CD4-positive, alpha-beta memory T cell (primary cell): ENCODE results near the gene CCDC181. TPM values are rescaled to one million over a fixed set of nuclear protein-coding genes. Genes with fewer than 3 reads are reported as not detected.
"Not testable (repeated sequence)": the region's sequence is repeated elsewhere in the genome, so short reads cannot be mapped to it uniquely, and the experiment has no call there.

Experiments
- CTCF ChIA-PET: fragments of 350-600 bp; sonication (Branson Sonifier 250); formaldehyde crosslinking; loops from one replicate; lab custom pipeline; 2021; ENCODE audit warnings: inconsistent platforms; ENCODE audit not compliant: partially characterized antibody; lab: Charles Lee
- POLR2A ChIA-PET: fragments of 350-600 bp; sonication (Branson Sonifier 250); formaldehyde crosslinking; loops from one replicate; lab custom pipeline; 2021; ENCODE audit not compliant: partially characterized antibody; lab: Charles Lee
- DNase-seq, 5 donors: peaks; one replicate each; pipeline versions ENCODE4 v3.0.0 to v3.0.0-alpha.2; 2020 to 2022; ENCODE audit warnings: mixed read lengths in 1 of 5
- H3K27ac ChIP-seq: one replicate; pipeline ENCODE4 v1.7.0; 2013; ENCODE audit warnings: low read depth, low read length
- H3K27me3 ChIP-seq: 2 replicates; pipeline ENCODE4 v1.7.0; 2013; ENCODE audit warnings: mild to moderate bottlenecking, low read length, moderate library complexity; ENCODE audit not compliant: insufficient read depth
- H3K36me3 ChIP-seq: 2 replicates; pipeline ENCODE4 v1.7.0; 2013; ENCODE audit warnings: mild to moderate bottlenecking, low read length, moderate library complexity; ENCODE audit not compliant: insufficient read depth
- H3K4me1 ChIP-seq: 2 replicates; pipeline ENCODE4 v1.7.0; 2013; ENCODE audit warnings: mild to moderate bottlenecking, low read length, moderate library complexity; ENCODE audit not compliant: insufficient read depth
- H3K4me3 ChIP-seq, 2 donors: one replicate each; pipeline ENCODE4 v1.7.0; 2013; ENCODE audit warnings: low read length in 2 of 2, mild to moderate bottlenecking in 1 of 2
- H3K9me3 ChIP-seq, 2 donors: one replicate each; pipeline ENCODE4 v1.7.0; 2013; ENCODE audit warnings: low read length in 2 of 2, control low read depth in 1 of 2; ENCODE audit not compliant: control insufficient read depth in 1 of 2
- H3K27ac Mint-ChIP-seq, 7 donors: one replicate each; pipeline ENCODE4 v1.8.0; 2020 to 2021; ENCODE audit warnings: mixed read lengths in 7 of 7, mild to moderate bottlenecking in 6 of 7, inconsistent platforms in 3 of 7, moderate library complexity in 3 of 7
- H3K27me3 Mint-ChIP-seq, 2 donors: one replicate each; pipeline ENCODE4 v1.8.0; 2020 to 2021; ENCODE audit warnings: mixed read lengths in 2 of 2
- H3K36me3 Mint-ChIP-seq, 2 donors: one replicate each; pipeline ENCODE4 v1.8.0; 2020 to 2021; ENCODE audit warnings: mixed read lengths in 2 of 2, inconsistent platforms in 1 of 2, mild to moderate bottlenecking in 1 of 2
- H3K4me1 Mint-ChIP-seq, 4 donors: one replicate each; pipeline ENCODE4 v1.8.0; 2020 to 2021; ENCODE audit warnings: mixed read lengths in 4 of 4, mild to moderate bottlenecking in 1 of 4
- H3K4me3 Mint-ChIP-seq, 8 donors: one replicate each; pipeline ENCODE4 v1.8.0; 2020 to 2021; ENCODE audit warnings: mixed read lengths in 8 of 8, mild to moderate bottlenecking in 7 of 8, moderate library complexity in 6 of 8, inconsistent platforms in 3 of 8
- H3K9me3 Mint-ChIP-seq, 8 donors: one replicate each; pipeline ENCODE4 v1.8.0; 2020 to 2021; ENCODE audit warnings: mixed read lengths in 8 of 8, mild to moderate bottlenecking in 5 of 8, inconsistent platforms in 3 of 8, moderate library complexity in 1 of 8
- intact Hi-C: fragments of 100-400 bp; cut with micrococcal nuclease; formaldehyde crosslinking; loops from one replicate; pipeline ENCODE4 v1.15.1; 2023
- polyA plus RNA-seq, 2 donors: library from polyadenylated mRNA; unstranded; fragments of 300-500 nt; fragmentation: Illumina TruSeq; gene quantifications; one replicate each; pipeline ENCODE4 v1.2.3, GENCODE V29; 2021
- total RNA-seq, 2 experiments: library from RNA; stranded (reverse); gene quantifications; one replicate each; pipeline ENCODE4 v1.2.3, GENCODE V29; 2021

The CCDC181 gene
- total and polyA plus RNA-seq, 4 experiments from 2014 or later: 0.17 TPM; not detected in 3

GRCh38 chr1:169408340-169408739 is 18.9 kb downstream of the CCDC181 start:
- H3K9me3 ChIP-seq, H3K27me3 ChIP-seq, H3K27ac ChIP-seq, H3K4me1 ChIP-seq, POLR2A ChIA-PET, H3K27me3 Mint-ChIP-seq, CTCF ChIA-PET, intact Hi-C loops, DNase-seq, H3K36me3 ChIP-seq, H3K4me1 Mint-ChIP-seq, H3K4me3 Mint-ChIP-seq, H3K36me3 Mint-ChIP-seq, H3K4me3 ChIP-seq: not testable (repeated sequence)
- Mint-ChIP-seq H3K9me3 (peaks cover 2 to 95% (median 71%) of the 10 kb centered on the region in 8 donors), H3K27ac (peak overlapping the region in 1 of 7 donors; percentile 50)

- H3K27me3 ChIP-seq, CTCF ChIA-PET, H3K4me1 ChIP-seq, H3K27me3 Mint-ChIP-seq, intact Hi-C loops, H3K27ac Mint-ChIP-seq, H3K4me3 Mint-ChIP-seq, H3K9me3 ChIP-seq, H3K4me1 Mint-ChIP-seq, H3K4me3 ChIP-seq, POLR2A ChIA-PET, DNase-seq, H3K36me3 ChIP-seq, H3K27ac ChIP-seq: not testable (repeated sequence)
- H3K9me3 Mint-ChIP-seq: peaks cover 0 to 78% (median 64%) of the 10 kb centered on the region in 8 donors
- H3K36me3 Mint-ChIP-seq: peaks cover 5 to 21% of the 10 kb centered on the region in 2 donors
These were observed 24.7 kb downstream of the CCDC181 start for GRCh38 chr1:169402578-169402977.

GRCh38 chr1:169395955-169396354 is 31.3 kb downstream of the CCDC181 start:
- intact Hi-C loops: no loop called here
- no peaks in the 10 kb centered on the region for H3K4me1 Mint-ChIP-seq
- H3K27ac Mint-ChIP-seq: no peak overlapping the region
- Histone ChIP-seq H3K27ac (no peak overlapping the region), H3K27me3 (no peaks in the 10 kb centered on the region), H3K4me1 (no peaks in the 10 kb centered on the region), H3K36me3 (peaks cover 6% of the 10 kb centered on the region), H3K4me3 (no peak overlapping the region), H3K9me3 (no peaks in the 10 kb centered on the region)
- no peaks in the 10 kb centered on the region for H3K27me3 Mint-ChIP-seq
- H3K36me3 Mint-ChIP-seq: peaks cover 44 to 57% of the 10 kb centered on the region in 2 donors
- POLR2A ChIA-PET: no interaction called here
- DNase-seq: no peak
- CTCF ChIA-PET: no interaction called here
- H3K4me3 Mint-ChIP-seq: no peak overlapping the region
- H3K9me3 Mint-ChIP-seq: peaks cover 0 to 20% (median 11%) of the 10 kb centered on the region in 8 donors

GRCh38 chr1:169392406-169392805 is 34.9 kb downstream of the CCDC181 start:
- Histone ChIP-seq H3K27me3 (no peaks in the 10 kb centered on the region), H3K27ac (no peak overlapping the region), H3K36me3 (peaks cover 12% of the 10 kb centered on the region), H3K4me3 (no peak overlapping the region), H3K9me3 (no peaks in the 10 kb centered on the region), H3K4me1 (no peaks in the 10 kb centered on the region)
- intact Hi-C loops: no loop called here
- no peaks in the 10 kb centered on the region for H3K4me1 Mint-ChIP-seq
- ChIA-PET POLR2A (no interaction called here), CTCF (no interaction called here)
- H3K36me3 Mint-ChIP-seq: peaks cover 62 to 71% of the 10 kb centered on the region in 2 donors
- H3K4me3 Mint-ChIP-seq: no peak overlapping the region
- H3K27ac Mint-ChIP-seq: no peak overlapping the region
- H3K27me3 Mint-ChIP-seq: no peaks in the 10 kb centered on the region
- no peak for DNase-seq
- no peaks in the 10 kb centered on the region for H3K9me3 Mint-ChIP-seq

GRCh38 chr1:169390303-169390702 is 37.0 kb downstream of the CCDC181 start:
- Histone ChIP-seq H3K4me3 (no peak overlapping the region), H3K27me3 (no peaks in the 10 kb centered on the region), H3K36me3 (peaks cover 17% of the 10 kb centered on the region), H3K9me3 (no peaks in the 10 kb centered on the region), H3K4me1 (no peaks in the 10 kb centered on the region), H3K27ac (no peak overlapping the region)
- H3K27me3 Mint-ChIP-seq: no peaks in the 10 kb centered on the region
- intact Hi-C loops: no loop called here
- H3K4me3 Mint-ChIP-seq: no peak overlapping the region
- peaks cover 68 to 71% of the 10 kb centered on the region in 2 donors for H3K36me3 Mint-ChIP-seq
- no peaks in the 10 kb centered on the region for H3K9me3 Mint-ChIP-seq
- ChIA-PET POLR2A (no interaction called here), CTCF (no interaction called here)
- no peak overlapping the region for H3K27ac Mint-ChIP-seq
- H3K4me1 Mint-ChIP-seq: no peaks in the 10 kb centered on the region
- no peak for DNase-seq

GRCh38 chr1:169387399-169387798 is 39.9 kb downstream of the CCDC181 start:
- Mint-ChIP-seq H3K27me3 (no peaks in the 10 kb centered on the region), H3K9me3 (no peaks in the 10 kb centered on the region), H3K4me1 (no peaks in the 10 kb centered on the region), H3K27ac (no peak overlapping the region), H3K4me3 (no peak overlapping the region), H3K36me3 (peaks cover 51 to 53% of the 10 kb centered on the region in 2 donors)
- H3K36me3 ChIP-seq: peaks cover 33% of the 10 kb centered on the region
- intact Hi-C loops: no loop called here
- H3K27ac ChIP-seq: no peak overlapping the region
- no peaks in the 10 kb centered on the region for H3K9me3 ChIP-seq
- H3K4me3 ChIP-seq: no peak overlapping the region
- H3K4me1 ChIP-seq: no peaks in the 10 kb centered on the region
- no peak for DNase-seq
- CTCF ChIA-PET: no interaction called here
- POLR2A ChIA-PET: no interaction called here
- no peaks in the 10 kb centered on the region for H3K27me3 ChIP-seq

- Histone ChIP-seq H3K4me1 (no peaks in the 10 kb centered on the region), H3K27me3 (no peaks in the 10 kb centered on the region), H3K36me3 (peaks cover 35% of the 10 kb centered on the region), H3K27ac (no peak overlapping the region), H3K4me3 (no peak overlapping the region), H3K9me3 (no peaks in the 10 kb centered on the region)
- no peaks in the 10 kb centered on the region for H3K9me3 Mint-ChIP-seq
- intact Hi-C loops: no loop called here
- H3K4me1 Mint-ChIP-seq: peaks cover 0 to 1% (median 0%) of the 10 kb centered on the region in 4 donors
- no peak for DNase-seq
- ChIA-PET POLR2A (no interaction called here), CTCF (no interaction called here)
- no peak overlapping the region for H3K4me3 Mint-ChIP-seq
- no peaks in the 10 kb centered on the region for H3K27me3 Mint-ChIP-seq
- H3K27ac Mint-ChIP-seq: no peak overlapping the region
- H3K36me3 Mint-ChIP-seq: peaks cover 39 to 49% of the 10 kb centered on the region in 2 donors
These were observed 43.8 kb downstream of the CCDC181 start for GRCh38 chr1:169383449-169383848.

- Mint-ChIP-seq H3K36me3 (peaks cover 42 to 57% of the 10 kb centered on the region in 2 donors), H3K27ac (peak overlapping the region in 1 of 7 donors; percentile 29), H3K9me3 (no peaks in the 10 kb centered on the region), H3K4me3 (no peak overlapping the region), H3K27me3 (no peaks in the 10 kb centered on the region), H3K4me1 (peaks cover 0 to 4% (median under 1%) of the 10 kb centered on the region in 4 donors)
- ChIA-PET POLR2A (no interaction called here), CTCF (no interaction called here)
- Histone ChIP-seq H3K27me3 (no peaks in the 10 kb centered on the region), H3K9me3 (no peaks in the 10 kb centered on the region), H3K4me3 (no peak overlapping the region), H3K36me3 (peaks cover 41% of the 10 kb centered on the region), H3K4me1 (no peaks in the 10 kb centered on the region), H3K27ac (no peak overlapping the region)
- DNase-seq: no peak
- intact Hi-C loops: no loop called here
These were observed 46.1 kb downstream of the CCDC181 start for GRCh38 chr1:169381162-169381561.
